GM18499 (cell line): ENCODE data around the gene ZNF383.
"Not testable (repeated sequence)": the region's sequence is repeated elsewhere in the genome, so short reads cannot be mapped to it uniquely, and the experiment has no call there.

Experiments used
- ATAC-seq: cut with Tn5 transposase; IDR thresholded peaks from one replicate; pipeline ENCODE4 v1.9.1; 2021; ENCODE audit warnings: moderate number of reproducible peaks; ENCODE audit not compliant: insufficient read depth, unreplicated experiment

Gene ZNF383

GRCh38 chr19:37217775-37218591 is at the start of gene ZNF383:
Gene ZNF383 (plus strand): TSS chr19:37218214. CDS start chr19:37230454, 12,240 bp downstream.
- ATAC-seq = peak; percentile 63

GRCh38 chr19:37172368-37173366 is 45.3 kb upstream of the ZNF383 start, which contains the start of gene ZNF585A:
Gene ZNF585A (minus strand): TSS chr19:37172695. CDS start chr19:37169910, 2,785 bp downstream.
- ATAC-seq = peak; percentile 88

- ATAC-seq = not testable (repeated sequence)
Observed at GRCh38 chr19:37186071-37186470, 31.9 kb upstream of the ZNF383 start.

GRCh38 chr19:37195248-37195647 is 22.8 kb upstream of the ZNF383 start:
- ATAC-seq = not testable (repeated sequence)

GRCh38 chr19:37197115-37197514 is 20.9 kb upstream of the ZNF383 start:
- not testable (repeated sequence) for ATAC-seq

- ATAC-seq = no peak
Observed at GRCh38 chr19:37197768-37198167, 20.2 kb upstream of the ZNF383 start.

- no peak for ATAC-seq
Observed at GRCh38 chr19:37217480-37217774, 587 bp upstream of the ZNF383 start.

- no peak for ATAC-seq
Observed at GRCh38 chr19:37218592-37218935, 550 bp downstream of the ZNF383 start.

GRCh38 chr19:37220383-37220782 is 2.4 kb downstream of the ZNF383 start:
- ATAC-seq = no peak

- ATAC-seq = no peak
Observed at GRCh38 chr19:37221136-37221535, 3.1 kb downstream of the ZNF383 start.

GRCh38 chr19:37226248-37226647 is 8.2 kb downstream of the ZNF383 start:
- no peak for ATAC-seq

GRCh38 chr19:37227996-37228395 is 10.0 kb downstream of the ZNF383 start:
- ATAC-seq = no peak

GRCh38 chr19:37243206-37243632 is 25.2 kb downstream of the ZNF383 start:
- ATAC-seq = no peak

GRCh38 chr19:37251308-37252229 is 33.6 kb downstream of the ZNF383 start:
- ATAC-seq = no peak

- ATAC-seq = not testable (repeated sequence)
Observed at GRCh38 chr19:37263028-37263427, 45.0 kb downstream of the ZNF383 start.

- ATAC-seq = not testable (repeated sequence)
Observed at GRCh38 chr19:37267005-37267404, 49.0 kb downstream of the ZNF383 start.

- not testable (repeated sequence) for ATAC-seq
Observed at GRCh38 chr19:37267755-37268154, 49.7 kb downstream of the ZNF383 start.

- ATAC-seq = not testable (repeated sequence)
Observed at GRCh38 chr19:37280656-37281055, 62.6 kb downstream of the ZNF383 start.

- ATAC-seq = not testable (repeated sequence)
Observed at GRCh38 chr19:37284020-37284419, 66.0 kb downstream of the ZNF383 start.

GRCh38 chr19:37289229-37289628 is 71.2 kb downstream of the ZNF383 start:
- not testable (repeated sequence) for ATAC-seq
